Activated CD8-positive, alpha-beta memory T cell treated with anti-CD3 and anti-CD28 coated beads for 36 hours (primary cell): Measurements from ENCODE around the gene AKR1B15. TPM values are rescaled to one million over a fixed set of nuclear protein-coding genes. Genes with fewer than 3 reads are reported as not detected.
"Not testable (repeated sequence)": the region's sequence is repeated elsewhere in the genome, so short reads cannot be mapped to it uniquely, and the experiment has no call there.

Experiments
- CTCF ChIA-PET: fragments of 350-600 bp; sonication (Branson Sonifier 250); formaldehyde crosslinking; loops from one replicate; lab custom pipeline; 2021; ENCODE audit warnings: antibody characterized with exemption; lab: Charles Lee
- POLR2A ChIA-PET: fragments of 350-600 bp; sonication (Branson Sonifier 250); formaldehyde crosslinking; loops from one replicate; lab custom pipeline; 2021; ENCODE audit warnings: antibody characterized with exemption; lab: Charles Lee
- total RNA-seq, 2 experiments: library from RNA; stranded (reverse); gene quantifications; one replicate each; pipeline ENCODE4 v1.2.3, GENCODE V29; 2021

The AKR1B15 gene
- total RNA-seq, 2 experiments from 2014 or later = not detected

- POLR2A ChIA-PET = no interaction called here
- CTCF ChIA-PET = interaction anchor here (0.6 kb wide), 1 partner anchor 119 kb away, joined by 3 read pairs; no protein-coding TSS in a partner anchor
These were observed 3.2 kb downstream of the AKR1B15 start for GRCh38 chr7:134552105-134552504.

GRCh38 chr7:134553976-134554375, 5.1 kb downstream of the AKR1B15 start:
- POLR2A ChIA-PET = no interaction called here
- CTCF ChIA-PET = interaction anchor here (0.6 kb wide), 1 partner anchor 16 kb away, joined by 3 read pairs; no protein-coding TSS in a partner anchor

GRCh38 chr7:134554417-134554966, 5.6 kb downstream of the AKR1B15 start:
- CTCF ChIA-PET = interaction anchor here (0.8 kb wide), 1 partner anchor 9 kb away, joined by 3 read pairs; no protein-coding TSS in a partner anchor
- POLR2A ChIA-PET = no interaction called here

- ChIA-PET CTCF (no interaction called here), POLR2A (no interaction called here)
These were observed 8.5 kb downstream of the AKR1B15 start for GRCh38 chr7:134557391-134557790.

- POLR2A ChIA-PET = no interaction called here
- CTCF ChIA-PET = no interaction called here
These were observed 9.5 kb downstream of the AKR1B15 start for GRCh38 chr7:134558370-134558769.

GRCh38 chr7:134561616-134562015, 12.7 kb downstream of the AKR1B15 start:
- CTCF ChIA-PET, POLR2A ChIA-PET: not testable (repeated sequence)

- CTCF ChIA-PET = no interaction called here
- POLR2A ChIA-PET = no interaction called here
These were observed 13.2 kb downstream of the AKR1B15 start for GRCh38 chr7:134562136-134562535.

- POLR2A ChIA-PET = not testable (repeated sequence)
- CTCF ChIA-PET = interaction anchor here (0.8 kb wide), 1 partner anchor 8 kb away, joined by 3 read pairs; no protein-coding TSS in a partner anchor
These were observed 14.5 kb downstream of the AKR1B15 start for GRCh38 chr7:134563398-134563749.

- CTCF ChIA-PET = no interaction called here
These were observed 16.8 kb downstream of the AKR1B15 start for GRCh38 chr7:134565643-134566136.

GRCh38 chr7:134567368-134567767, 18.5 kb downstream of the AKR1B15 start:
- POLR2A ChIA-PET = no interaction called here
- CTCF ChIA-PET = no interaction called here

More at GRCh38 chr7:134565643-134566136, 16.8 kb downstream of the AKR1B15 start:
- POLR2A ChIA-PET = no interaction called here

- POLR2A ChIA-PET = not testable (repeated sequence)
- CTCF ChIA-PET = interaction anchor here (0.7 kb wide), 1 partner anchor 16 kb away, joined by 3 read pairs; no protein-coding TSS in a partner anchor
These were observed 21.1 kb downstream of the AKR1B15 start for GRCh38 chr7:134569962-134570361.

- POLR2A ChIA-PET = no interaction called here
- CTCF ChIA-PET = no interaction called here
These were observed 22.2 kb downstream of the AKR1B15 start for GRCh38 chr7:134571101-134571500.

GRCh38 chr7:134571746-134572461, 23.0 kb downstream of the AKR1B15 start:
- POLR2A ChIA-PET = no interaction called here
- CTCF ChIA-PET = no interaction called here

- POLR2A ChIA-PET = no interaction called here
- CTCF ChIA-PET = no interaction called here
These were observed 25.4 kb downstream of the AKR1B15 start for GRCh38 chr7:134574322-134574721.

GRCh38 chr7:134584290-134584689, 35.4 kb downstream of the AKR1B15 start:
- CTCF ChIA-PET = no interaction called here
- POLR2A ChIA-PET = no interaction called here

GRCh38 chr7:134585897-134586296, 37.0 kb downstream of the AKR1B15 start:
- ChIA-PET POLR2A (no interaction called here), CTCF (no interaction called here)

- ChIA-PET POLR2A (no interaction called here), CTCF (no interaction called here)
These were observed 38.8 kb downstream of the AKR1B15 start for GRCh38 chr7:134587750-134588149.

GRCh38 chr7:134589491-134589941, 40.6 kb downstream of the AKR1B15 start:
- ChIA-PET POLR2A (no interaction called here), CTCF (no interaction called here)

- CTCF ChIA-PET = no interaction called here
- POLR2A ChIA-PET = no interaction called here
These were observed 44.9 kb downstream of the AKR1B15 start for GRCh38 chr7:134593530-134594392.

- POLR2A ChIA-PET = no interaction called here
- CTCF ChIA-PET = no interaction called here
These were observed 46.0 kb downstream of the AKR1B15 start for GRCh38 chr7:134594877-134595276.
